Adipocyte (in vitro differentiated cells): ENCODE measurements around the gene GSTA2.
"Not testable (repeated sequence)": the region's sequence is repeated elsewhere in the genome, so short reads cannot be mapped to it uniquely, and the experiment has no call there.

Source experiments
- DNase-seq: peaks from one replicate; pipeline ENCODE4 v3.0.0-alpha.2; 2015; ENCODE audit warnings: low read depth
- H3K27me3 ChIP-seq: replicated peaks from 2 replicates; pipeline ENCODE4 v1.7.0; 2013; ENCODE audit warnings: mild to moderate bottlenecking, low read length, moderate library complexity; ENCODE audit not compliant: control insufficient read depth, insufficient read depth
- H3K36me3 ChIP-seq: 2 replicates; pipeline ENCODE4 v1.7.0; 2013; ENCODE audit warnings: low read length, mild to moderate bottlenecking, moderate library complexity; ENCODE audit not compliant: control insufficient read depth, insufficient read depth, severe bottlenecking
- H3K4me1 ChIP-seq: 2 replicates; pipeline ENCODE4 v1.7.0; 2013; ENCODE audit warnings: mild to moderate bottlenecking, low read length, moderate library complexity; ENCODE audit not compliant: control insufficient read depth, insufficient read depth
- H3K4me3 ChIP-seq: 2 replicates; pipeline ENCODE4 v1.7.0; 2013; ENCODE audit warnings: mild to moderate bottlenecking, low read length, moderate library complexity
- H3K9ac ChIP-seq: 2 replicates; pipeline ENCODE4 v1.7.0; 2013; ENCODE audit warnings: mild to moderate bottlenecking, low read length, moderate library complexity
- H3K9me3 ChIP-seq: 2 replicates; pipeline ENCODE4 v1.7.0; 2013; ENCODE audit warnings: mild to moderate bottlenecking, low read length, moderate library complexity; ENCODE audit not compliant: control insufficient read depth

Gene GSTA2

GRCh38 chr6:52724406-52725121, 38.7 kb downstream of the GSTA2 start:
- Histone ChIP-seq H3K4me3 (peak overlapping the region; percentile 19), H3K9me3 (no peaks in the 10 kb centered on the region), H3K36me3 (no peaks in the 10 kb centered on the region), H3K9ac (peak overlapping the region; percentile 46), H3K4me1 (peaks cover 29% of the 10 kb centered on the region), H3K27me3 (no peaks in the 10 kb centered on the region)
- DNase-seq = peak; percentile 93

- Histone ChIP-seq H3K4me1 (peaks cover 30% of the 10 kb centered on the region), H3K9ac (peak overlapping the region; percentile 7), H3K27me3 (no peaks in the 10 kb centered on the region), H3K9me3 (no peaks in the 10 kb centered on the region), H3K36me3 (no peaks in the 10 kb centered on the region), H3K4me3 (peak overlapping the region; percentile 19)
- DNase-seq = peak; percentile 74
These were observed 39.3 kb downstream of the GSTA2 start for GRCh38 chr6:52724042-52724405.

DNA sequence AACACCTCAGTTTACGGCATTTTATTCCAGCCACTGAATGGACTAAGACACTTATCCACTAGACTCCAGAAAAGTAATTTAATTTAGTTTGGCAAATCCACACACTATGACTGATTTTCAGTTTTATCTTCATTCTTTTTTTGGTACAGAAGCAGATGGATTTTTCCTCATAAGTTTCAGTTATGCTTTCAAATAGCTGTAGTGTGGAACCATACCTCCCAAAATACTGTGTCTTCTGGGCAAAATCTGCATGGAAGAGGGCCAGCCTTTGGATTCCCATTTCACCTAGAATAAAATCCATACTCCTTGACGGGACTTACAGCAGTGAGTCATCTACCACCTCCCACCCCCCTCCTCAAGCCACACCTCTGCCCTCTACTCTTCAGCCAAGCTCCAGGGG, 43.0 kb downstream of the GSTA2 start:
- no peak overlapping the region for H3K4me3 ChIP-seq
- no peak overlapping the region for H3K9ac ChIP-seq
- DNase-seq = no peak

GRCh38 chr6:52718550-52718949, 44.7 kb downstream of the GSTA2 start:
- no peaks in the 10 kb centered on the region for H3K27me3 ChIP-seq
- H3K9me3 ChIP-seq = no peaks in the 10 kb centered on the region
- peak; percentile 43 for DNase-seq
- H3K4me3 ChIP-seq = no peak overlapping the region
- no peaks in the 10 kb centered on the region for H3K36me3 ChIP-seq
- H3K9ac ChIP-seq = no peak overlapping the region
- H3K4me1 ChIP-seq = peaks cover 8% of the 10 kb centered on the region

More for the DNA sequence above, 43.0 kb downstream of the GSTA2 start:
- Histone ChIP-seq H3K9me3 (no peaks in the 10 kb centered on the region), H3K4me1 (peaks cover 25% of the 10 kb centered on the region), H3K27me3 (no peaks in the 10 kb centered on the region), H3K36me3 (no peaks in the 10 kb centered on the region)

DNA sequence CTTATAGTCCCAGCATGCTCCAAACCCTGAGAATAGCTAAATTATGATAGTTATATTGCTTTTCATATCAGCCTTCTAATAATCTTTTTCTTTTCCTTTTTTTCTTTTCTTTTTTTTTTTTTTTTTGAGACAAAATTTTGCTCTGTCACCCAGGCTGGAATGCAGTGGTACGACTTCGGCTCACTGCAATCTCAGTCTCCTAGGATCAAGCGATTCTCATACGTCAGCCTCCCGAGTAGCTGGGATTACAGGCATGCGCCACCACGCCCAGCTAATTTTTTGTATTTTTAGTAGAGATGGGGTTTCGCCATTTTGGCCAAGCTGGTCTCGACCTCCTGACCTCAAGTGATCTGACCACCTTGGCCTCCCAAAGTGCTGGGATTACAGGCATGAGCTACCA, 48.5 kb downstream of the GSTA2 start:
- not testable (repeated sequence) for H3K9me3 ChIP-seq, H3K4me3 ChIP-seq, H3K9ac ChIP-seq, DNase-seq, H3K4me1 ChIP-seq, H3K36me3 ChIP-seq, H3K27me3 ChIP-seq

DNA sequence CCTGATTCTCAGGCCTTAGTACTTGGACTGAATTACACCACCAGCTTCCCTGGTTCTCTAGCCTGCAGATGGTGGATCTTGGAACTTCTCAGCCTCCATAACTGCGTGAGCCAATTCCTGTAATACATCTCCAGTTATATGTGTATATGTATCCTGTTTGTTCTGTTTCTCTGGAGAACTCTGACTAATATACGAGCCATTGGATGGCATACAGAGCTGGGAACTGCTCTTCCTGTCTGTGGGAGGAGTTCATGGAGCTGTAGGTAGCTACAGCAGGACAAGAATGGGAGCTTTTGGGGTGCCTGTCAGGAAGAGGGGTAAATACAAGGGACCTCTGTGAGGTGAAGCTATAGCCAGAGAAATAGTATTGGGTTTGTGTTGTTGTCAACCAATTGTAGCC, 51.1 kb downstream of the GSTA2 start:
- H3K9ac ChIP-seq = no peak overlapping the region

GRCh38 chr6:52707963-52708680, 55.2 kb downstream of the GSTA2 start:
- Histone ChIP-seq H3K4me3 (no peak overlapping the region), H3K36me3 (no peaks in the 10 kb centered on the region), H3K4me1 (no peaks in the 10 kb centered on the region), H3K27me3 (peaks cover 8% of the 10 kb centered on the region), H3K9ac (no peak overlapping the region), H3K9me3 (peaks cover 3% of the 10 kb centered on the region)
- DNase-seq = no peak

More for the DNA sequence above, 51.1 kb downstream of the GSTA2 start:
- Histone ChIP-seq H3K36me3 (no peaks in the 10 kb centered on the region), H3K9me3 (peaks cover 3% of the 10 kb centered on the region), H3K4me3 (no peak overlapping the region), H3K27me3 (no peaks in the 10 kb centered on the region), H3K4me1 (no peaks in the 10 kb centered on the region)
- no peak for DNase-seq

GRCh38 chr6:52706001-52706400, 57.3 kb downstream of the GSTA2 start:
- Histone ChIP-seq H3K36me3 (no peaks in the 10 kb centered on the region), H3K4me3 (no peak overlapping the region), H3K4me1 (no peaks in the 10 kb centered on the region), H3K9me3 (peaks cover 3% of the 10 kb centered on the region), H3K9ac (no peak overlapping the region), H3K27me3 (peaks cover 8% of the 10 kb centered on the region)
- no peak for DNase-seq

DNA sequence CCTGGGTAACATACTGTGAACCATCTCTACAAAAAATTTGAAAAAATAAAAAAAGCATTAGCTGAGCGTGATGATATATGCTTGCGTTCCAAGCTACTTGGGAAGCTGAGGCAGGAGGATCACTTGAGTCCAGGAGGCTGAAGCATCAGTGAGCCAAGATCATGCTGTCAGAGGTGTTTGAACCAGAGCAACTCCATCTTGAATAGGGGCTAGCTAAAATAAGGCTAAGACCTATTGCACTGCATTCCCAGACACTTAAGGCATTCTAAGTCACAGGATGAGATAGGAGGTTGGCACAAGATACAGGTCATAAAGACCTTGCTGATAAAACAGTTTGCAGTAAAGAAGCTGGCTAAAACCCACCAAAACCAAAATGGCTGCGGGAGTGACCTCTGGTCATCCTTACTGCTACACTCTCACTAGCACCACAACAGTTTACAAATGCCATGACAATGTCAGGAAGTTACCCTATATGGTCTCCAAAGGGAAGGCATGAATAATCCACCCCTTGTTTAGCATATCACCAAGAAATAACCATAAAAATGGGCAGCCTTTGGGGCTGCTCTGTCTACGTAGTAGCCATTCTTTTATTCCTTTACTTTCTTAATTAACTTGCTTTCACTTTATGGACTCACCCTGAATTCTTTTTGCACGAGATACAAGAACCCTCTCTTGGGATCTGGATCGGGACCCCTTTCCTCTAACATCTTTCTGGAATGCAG, 58.3 kb downstream of the GSTA2 start:
- H3K36me3 ChIP-seq = not testable (repeated sequence)

GRCh38 chr6:52704060-52704459, 59.2 kb downstream of the GSTA2 start:
- no peak for DNase-seq
- no peak overlapping the region for H3K9ac ChIP-seq
- H3K27me3 ChIP-seq = peaks cover 8% of the 10 kb centered on the region
- no peaks in the 10 kb centered on the region for H3K36me3 ChIP-seq
- no peak overlapping the region for H3K4me3 ChIP-seq
- H3K9me3 ChIP-seq = peaks cover 3% of the 10 kb centered on the region
- no peaks in the 10 kb centered on the region for H3K4me1 ChIP-seq

More for the DNA sequence above, 58.3 kb downstream of the GSTA2 start:
- not testable (repeated sequence) for H3K27me3 ChIP-seq, H3K9ac ChIP-seq, H3K4me3 ChIP-seq, DNase-seq, H3K4me1 ChIP-seq, H3K9me3 ChIP-seq
